ENCODE measurements around the gene YWHAE. TPM values are rescaled to one million over a fixed set of nuclear protein-coding genes. Genes with fewer than 3 reads are reported as not detected.
"Not testable (repeated sequence)": the region's sequence is repeated elsewhere in the genome, so short reads cannot be mapped to it uniquely, and the experiment has no call there.

Gene YWHAE
- total RNA-seq, 1 donor from 2014 or later: 384 TPM

DNA sequence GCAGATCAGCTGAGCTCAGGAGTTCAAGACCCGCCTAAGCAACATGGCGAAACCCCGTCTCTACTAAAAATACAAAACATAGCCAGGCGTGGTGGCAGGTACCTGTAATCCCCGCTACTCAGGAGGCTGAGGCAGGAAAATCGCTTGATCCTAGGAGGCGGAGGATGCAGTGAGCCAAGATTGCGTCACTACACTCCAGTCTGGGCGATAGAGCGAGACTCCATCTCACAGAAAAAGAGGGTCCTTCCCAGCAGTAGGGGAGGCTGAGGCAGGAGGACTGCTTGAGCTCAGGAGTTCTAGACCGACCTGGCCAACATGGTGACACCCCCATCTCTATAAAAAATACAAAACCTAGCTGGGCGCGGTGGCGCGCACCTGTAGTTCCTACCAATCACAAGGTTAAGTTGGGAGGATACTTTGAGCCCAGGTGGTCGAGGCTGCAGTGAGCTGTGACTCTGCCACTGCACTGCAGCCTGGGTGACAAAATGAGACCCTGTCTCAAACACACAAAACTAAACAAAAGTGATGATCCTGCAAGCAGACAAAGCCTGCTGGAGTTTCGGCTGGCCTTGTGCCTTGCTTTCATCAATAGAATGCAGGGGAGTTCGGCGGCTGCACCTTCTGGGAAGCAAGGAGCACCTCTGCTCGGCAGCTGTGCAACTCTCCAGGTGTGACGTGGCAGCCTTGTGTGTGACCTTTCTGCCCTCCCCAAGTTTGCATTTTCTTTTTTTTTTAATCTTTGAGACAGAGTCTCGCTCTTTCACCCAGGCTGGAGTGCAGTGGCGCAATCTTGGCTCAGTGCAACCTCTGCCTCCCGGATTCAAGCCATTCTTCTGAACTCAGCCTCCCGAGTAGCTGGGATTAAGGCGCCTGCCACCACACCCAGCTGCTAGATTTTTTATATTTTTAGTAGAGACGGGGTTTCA, 12.4 kb upstream of the YWHAE start:
- peak; percentile 61 for DNase-seq (ENCODE audit: low spot score)

DNA sequence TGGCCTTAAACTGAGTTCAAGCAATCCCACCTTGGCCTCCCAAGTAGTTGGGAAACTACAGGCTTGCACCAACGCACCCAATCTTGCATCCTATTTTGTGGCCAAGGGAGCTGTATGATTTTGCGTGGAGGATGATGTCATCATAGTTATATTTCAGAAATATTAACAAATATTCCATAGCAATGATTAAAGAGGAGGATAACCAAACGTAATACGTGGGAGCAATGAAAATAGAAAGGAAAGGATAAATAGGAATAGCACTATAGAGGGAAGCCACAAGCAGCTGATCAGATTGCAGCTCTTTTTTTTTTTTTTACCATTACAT, 2.2 kb upstream of the YWHAE start:
- DNase-seq (ENCODE audit: low spot score): no peak

DNA sequence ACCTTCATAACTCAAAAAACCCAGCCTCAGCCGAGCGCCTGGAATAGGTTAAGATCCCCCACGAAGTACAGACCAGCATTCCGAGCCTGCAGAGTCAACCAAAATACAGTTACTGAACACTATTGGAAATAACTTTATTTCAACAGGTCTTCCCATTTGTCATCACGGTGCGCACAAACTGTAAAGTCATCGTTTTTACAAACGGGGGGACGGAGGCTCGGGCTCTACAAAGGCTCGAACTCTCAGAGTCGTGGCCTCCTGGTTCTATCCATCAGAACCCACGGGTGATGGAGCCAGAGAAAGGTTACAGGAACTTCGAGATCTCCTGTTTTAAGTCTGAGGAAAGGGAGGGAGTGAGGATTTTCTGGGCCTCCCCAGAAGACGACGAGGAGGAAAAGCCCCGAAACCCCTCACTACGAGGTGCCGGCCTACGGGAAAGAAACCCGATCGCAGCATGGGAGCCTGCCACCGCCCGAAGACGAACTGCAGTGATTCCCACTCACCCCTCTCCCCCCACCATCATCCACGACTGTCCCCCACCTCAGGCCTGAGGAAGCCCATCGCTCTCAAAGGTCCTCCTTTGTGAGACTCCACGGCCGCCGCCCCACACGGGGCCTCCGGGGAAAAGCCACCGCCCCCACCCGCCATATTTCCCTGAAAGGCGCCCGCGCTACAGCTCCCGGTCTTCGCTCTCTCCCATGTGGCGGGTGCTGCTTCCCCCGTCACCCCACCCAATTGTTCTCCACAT, 917 bp downstream of the YWHAE start:
- no peak for DNase-seq (ENCODE audit: low spot score)

DNA sequence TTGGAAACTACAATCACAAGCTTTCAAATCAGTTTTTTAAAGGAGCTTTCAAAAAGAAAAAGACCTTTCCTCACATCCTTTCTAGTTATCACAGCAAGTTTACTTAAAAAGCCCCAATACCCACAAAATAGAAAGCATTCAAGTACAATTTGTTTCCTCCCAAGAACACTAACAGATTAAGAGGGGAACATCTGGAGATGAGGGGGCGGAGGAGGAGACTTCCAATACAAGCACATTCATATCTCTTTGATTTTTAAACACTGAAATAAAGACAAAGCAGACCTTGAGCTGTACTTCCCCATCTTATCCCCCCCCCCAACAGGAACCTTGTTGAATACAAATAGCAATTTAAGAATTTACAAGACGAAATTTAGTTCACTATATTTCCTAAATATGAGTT, 2.0 kb downstream of the YWHAE start:
- DNase-seq (ENCODE audit: low spot score): no peak

DNA sequence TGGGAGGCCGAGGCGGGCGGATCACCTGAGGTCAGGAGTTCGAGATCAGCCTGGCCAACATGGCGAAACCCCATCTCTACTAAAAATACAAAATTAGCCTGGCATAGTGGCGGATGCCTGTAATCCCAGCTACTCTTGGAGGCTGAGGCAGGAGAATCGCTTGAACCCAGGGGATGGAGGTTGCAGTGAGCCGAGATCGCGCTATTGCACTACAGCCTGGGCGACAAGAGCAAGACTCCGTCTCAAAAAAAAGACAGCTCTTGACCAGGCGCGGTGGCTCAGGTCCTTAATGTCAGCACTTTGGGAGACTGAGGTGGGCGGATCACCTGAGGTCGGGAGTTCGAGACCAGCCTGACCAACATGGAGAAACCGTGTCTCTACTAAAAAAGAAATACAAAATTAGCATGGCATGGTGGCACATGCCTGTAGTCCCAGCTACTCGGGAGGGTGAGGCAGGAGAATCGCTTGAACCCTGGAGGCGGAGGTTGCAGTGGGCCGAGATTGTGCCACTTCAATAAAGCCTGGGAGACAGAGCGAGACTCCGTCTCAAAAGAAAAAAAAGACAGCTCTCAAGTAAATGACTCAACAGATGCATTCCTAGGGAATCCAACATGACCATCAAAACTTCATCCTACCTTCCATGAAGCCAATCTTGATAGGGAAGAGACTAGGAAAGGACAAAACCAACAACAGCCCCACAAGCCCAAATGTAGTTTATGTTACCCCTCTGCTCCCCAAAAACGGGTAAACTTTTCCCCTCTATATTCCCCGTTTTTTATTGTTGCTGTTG, 4.0 kb downstream of the YWHAE start:
- DNase-seq (ENCODE audit: low spot score): not testable (repeated sequence)

DNA sequence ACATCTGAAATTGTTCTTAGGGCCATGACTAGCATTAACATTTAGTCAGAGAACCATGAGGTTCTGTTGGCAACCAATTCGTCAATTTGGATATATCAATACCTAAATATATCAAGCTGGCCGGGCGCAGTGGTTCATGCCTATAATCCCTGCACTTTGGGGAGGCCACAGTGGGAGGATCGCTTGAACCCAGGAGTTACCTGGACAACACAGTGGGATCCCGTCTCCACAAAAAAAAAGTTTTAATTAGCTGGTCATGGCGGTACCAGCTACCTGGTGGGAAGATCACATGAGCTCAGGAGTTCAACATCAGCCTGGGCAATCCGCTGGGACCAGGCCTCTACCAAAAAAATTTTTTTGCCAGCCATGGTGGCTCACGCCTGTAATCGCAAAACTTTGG, 8.4 kb downstream of the YWHAE start:
- no peak for DNase-seq (ENCODE audit: low spot score)

DNA sequence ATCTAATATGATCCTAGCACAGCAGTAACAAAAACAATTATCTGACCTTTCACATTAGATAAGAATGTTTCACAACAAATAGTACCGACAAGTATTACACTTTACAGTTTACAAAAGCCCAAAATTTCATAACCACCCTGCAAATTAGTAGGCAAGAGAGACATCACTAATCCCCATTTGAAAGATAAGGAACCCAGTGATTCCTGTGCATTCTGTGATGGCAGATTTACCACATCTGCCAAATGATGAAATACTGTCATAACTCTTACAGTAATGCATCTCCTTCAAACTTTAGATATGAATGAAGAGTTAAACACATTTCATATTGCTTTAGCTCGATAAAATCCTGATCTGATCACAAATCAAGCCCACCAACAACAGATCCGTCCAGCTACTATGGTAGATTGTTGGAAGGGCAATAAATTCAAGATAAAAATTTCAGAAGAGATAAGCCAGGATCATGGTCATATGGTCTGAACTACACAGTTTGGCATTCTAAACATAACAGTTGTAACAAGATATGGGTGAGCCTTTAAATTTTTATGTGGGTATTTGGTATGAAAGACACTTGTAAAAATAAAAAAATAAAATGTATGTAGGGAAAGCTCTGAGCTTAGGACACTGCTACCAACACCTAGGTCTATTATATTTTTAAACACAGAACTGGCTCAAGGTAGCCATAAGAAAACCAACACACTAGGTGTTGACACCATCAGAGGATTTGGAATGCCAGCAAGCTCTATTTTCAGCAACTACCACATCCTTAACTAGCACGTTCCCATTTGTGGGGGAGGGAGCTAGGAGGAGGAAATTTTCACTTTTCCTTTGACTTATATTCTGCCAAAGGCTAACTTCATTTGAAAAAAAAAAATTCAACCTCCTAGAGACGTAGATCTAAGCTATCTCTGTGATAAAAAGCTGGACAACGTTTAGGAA, 9.3 kb downstream of the YWHAE start:
- no peak for DNase-seq (ENCODE audit: low spot score)

DNA sequence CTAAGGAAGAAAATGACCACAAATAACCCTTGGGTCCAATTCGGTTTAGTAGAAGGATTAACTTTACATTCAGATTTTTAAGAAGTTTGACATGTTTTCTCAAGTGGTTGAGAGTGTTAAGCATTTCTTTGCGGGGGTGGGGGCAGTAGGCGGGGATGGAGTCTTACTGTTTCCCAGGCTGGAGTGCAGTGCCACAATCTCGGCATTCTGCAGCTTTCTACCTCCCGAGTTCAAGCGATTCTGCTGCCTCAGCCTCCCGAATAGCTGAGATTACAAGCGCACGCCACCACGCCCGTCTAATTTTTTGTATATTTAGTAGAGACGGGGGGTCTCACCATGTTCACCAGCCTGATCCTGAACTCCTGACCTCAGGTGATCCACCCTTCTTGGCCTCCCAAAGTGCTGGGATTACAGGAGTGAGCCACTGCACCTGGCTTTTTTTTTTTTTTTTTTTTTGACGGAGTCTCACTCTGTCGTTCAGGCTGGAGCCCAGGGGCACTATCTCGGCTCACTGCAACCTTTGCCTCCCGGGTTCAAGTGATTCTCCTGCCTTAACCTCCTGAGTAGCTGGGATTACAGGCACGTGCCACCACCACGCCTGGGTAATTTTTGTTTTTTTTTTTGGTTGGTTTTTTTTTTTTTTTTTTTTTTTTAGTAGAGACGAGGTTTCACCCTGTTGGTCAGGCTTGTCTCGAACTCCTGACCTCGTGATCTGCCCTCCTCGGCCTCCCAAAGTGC, 12.4 kb downstream of the YWHAE start:
- not testable (repeated sequence) for DNase-seq (ENCODE audit: low spot score)

DNA sequence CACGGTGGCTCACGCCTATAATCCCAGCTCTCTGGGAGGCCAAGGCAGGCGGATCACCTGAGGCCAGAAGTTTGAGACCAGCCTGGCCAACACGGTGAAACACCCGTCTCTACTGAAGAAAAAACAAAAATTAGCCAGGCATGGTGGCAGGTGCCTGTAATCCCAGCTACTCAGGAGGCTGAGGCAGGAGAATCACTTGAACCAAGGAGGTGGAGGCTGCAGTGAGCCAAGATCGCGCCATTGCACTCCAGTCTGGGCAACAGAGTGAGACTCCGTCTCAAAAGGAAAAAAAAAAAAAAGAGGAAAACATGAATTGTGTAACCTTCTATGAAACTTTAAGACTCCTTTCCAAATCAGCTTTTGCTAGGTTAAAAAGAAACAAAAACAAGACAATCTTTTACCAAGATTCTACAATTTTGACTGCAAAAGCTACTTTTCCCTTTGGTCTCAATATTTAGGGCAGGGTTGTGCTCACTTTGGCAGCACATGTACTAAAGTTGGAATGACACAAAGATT, 13.3 kb downstream of the YWHAE start:
- not testable (repeated sequence) for DNase-seq (ENCODE audit: low spot score)

DNA sequence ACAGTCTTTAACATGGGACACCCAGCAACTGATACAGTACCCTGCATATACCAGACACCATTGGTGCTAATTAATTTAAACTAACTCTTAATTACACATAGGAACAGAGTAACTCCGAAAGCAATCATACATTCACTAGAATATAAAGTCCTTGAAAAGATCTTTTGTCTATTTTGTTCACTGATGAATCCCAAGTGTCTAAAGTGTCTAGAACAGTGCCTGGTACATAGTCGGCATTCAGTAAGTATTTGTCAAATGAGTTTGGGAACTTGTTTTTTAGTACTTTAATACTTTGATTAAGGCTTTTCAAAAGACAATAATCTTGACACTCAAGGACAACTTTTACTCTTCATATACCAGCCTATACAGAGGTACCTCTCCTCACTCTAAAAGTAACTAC, 13.8 kb downstream of the YWHAE start:
- no peak for DNase-seq (ENCODE audit: low spot score)

DNA sequence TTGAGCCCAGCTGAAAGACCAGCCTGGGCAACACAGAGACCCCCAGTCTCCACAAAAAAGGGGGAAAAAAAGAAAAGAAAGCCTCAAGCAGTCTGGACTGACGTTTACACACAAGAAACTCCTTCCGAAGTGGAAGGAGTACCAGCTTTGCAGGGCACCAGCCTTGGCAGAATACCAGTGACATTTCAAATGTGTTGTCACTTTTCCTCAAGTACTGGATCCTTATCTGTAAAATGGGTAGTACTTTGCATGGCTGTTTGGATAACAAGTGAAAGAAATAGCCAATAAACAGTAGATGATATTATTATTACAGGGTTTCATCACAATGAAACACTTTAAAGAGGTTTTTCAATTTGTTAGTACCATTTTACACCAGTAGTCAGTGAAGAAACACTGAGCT, 14.2 kb downstream of the YWHAE start:
- no peak for DNase-seq (ENCODE audit: low spot score)

DNA sequence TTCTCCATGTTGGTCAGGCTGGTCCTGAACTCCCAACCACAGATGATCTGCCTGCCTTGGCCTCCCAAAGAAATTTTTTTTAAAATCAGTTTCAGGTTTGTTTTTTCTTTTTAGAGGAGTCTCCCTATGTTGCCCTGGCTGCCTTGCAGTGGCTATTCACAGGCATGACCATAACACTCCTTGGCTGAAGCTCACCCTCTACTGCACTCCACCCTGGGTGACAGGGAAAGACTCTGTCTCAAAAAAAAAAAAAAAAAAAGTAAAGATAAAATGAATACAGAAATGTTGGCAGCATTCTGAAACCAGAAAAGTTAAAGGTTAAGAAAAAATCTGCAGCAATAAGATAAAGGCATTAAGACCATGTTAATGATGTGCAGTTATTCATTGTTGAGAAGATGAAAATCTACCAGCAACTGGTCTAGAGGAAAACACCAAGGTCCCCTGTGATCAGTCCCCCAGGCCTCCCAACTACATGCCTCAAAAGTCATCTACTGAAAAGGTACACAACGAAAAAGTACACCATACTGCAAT, 15.1 kb downstream of the YWHAE start:
- DNase-seq (ENCODE audit: low spot score): no peak

DNA sequence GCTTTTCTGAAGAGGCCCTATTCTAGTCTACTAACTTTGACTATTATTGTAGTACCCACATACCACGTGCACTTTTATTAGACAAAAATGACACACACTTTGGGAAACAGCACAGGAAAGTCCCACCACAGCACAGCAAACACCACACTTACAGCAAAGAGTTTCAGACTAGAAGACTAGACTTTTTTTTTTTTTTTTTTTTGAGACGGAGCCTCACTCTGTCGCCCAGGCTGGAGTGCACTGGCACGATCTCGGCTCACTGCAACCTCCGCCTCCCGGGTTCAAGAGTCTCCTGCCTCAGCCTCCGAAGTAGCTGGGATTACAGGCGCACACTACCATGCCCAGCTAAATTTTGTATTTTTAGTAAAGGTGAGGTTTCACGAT, 20.1 kb downstream of the YWHAE start:
- DNase-seq (ENCODE audit: low spot score): no peak

DNA sequence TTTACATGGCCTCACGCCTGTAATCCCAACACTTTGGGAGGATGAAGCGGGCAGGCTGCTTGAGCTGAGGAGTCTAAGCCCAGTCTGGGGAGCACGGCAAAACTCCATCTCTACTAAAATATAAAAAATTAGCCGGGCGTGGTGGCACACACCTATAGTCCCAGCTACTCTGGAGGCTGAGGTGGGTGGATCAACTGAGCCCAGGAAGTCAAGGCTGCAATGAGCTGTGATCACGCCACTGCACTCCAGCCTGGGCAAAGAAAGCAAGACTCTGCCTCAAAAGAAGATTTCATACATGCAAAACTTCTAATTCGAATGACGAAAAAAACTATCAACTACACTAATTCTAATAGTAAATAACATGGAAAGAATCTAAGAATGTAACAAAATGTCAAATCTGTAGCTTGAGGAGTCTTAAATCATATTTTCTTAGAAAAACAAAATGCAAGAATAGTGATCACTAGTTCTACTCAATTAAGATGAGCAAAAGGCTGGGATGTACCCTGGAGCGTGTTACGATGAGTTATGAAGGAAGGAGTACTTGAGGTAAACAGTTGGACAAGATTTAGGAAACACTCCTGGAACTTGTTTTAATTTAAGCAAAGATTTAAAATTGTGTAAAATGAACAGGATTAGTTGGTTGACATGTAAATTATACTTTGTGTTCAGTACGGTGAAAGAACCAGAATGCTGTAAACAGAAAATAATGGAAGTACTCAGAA, 20.7 kb downstream of the YWHAE start:
- no peak for DNase-seq (ENCODE audit: low spot score)

DNA sequence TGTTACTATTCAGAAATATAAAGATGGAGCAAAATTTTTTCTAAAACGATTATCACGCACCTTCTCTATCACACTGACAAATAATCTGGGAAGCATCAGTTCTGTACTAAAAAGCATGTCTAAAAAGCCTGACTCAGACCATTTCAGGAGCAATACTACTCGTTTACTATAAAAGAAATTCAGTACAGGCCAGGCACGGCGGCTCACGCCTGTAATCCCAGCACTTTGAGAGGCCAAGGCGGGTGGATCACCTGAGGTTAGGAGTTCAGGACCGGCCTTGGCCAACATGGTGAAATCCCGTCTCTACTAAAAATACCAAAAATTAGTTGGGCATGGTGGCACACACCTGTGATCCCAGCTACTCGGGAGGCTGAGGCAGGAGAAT, 21.6 kb downstream of the YWHAE start:
- not testable (repeated sequence) for DNase-seq (ENCODE audit: low spot score)

DNA sequence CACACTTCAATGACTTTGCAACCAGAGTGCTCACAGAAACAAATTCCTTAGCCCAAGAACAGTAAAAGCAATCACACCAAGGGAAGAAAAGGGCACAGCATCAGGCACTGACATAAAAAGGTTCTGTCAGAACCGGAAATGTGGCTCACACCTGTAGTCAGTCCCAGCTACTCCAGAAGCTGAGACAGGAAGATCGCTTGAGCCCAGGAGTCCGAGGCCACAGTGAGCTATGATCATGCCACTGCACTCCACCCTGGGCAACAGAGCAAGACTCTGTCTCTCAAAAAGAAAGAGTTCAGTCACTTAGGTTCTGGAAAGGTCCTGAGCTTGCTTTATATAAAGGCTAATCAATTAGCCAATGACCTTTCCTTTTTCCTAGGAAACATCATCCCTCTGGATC, 22.7 kb downstream of the YWHAE start:
- DNase-seq (ENCODE audit: low spot score): no peak

DNA sequence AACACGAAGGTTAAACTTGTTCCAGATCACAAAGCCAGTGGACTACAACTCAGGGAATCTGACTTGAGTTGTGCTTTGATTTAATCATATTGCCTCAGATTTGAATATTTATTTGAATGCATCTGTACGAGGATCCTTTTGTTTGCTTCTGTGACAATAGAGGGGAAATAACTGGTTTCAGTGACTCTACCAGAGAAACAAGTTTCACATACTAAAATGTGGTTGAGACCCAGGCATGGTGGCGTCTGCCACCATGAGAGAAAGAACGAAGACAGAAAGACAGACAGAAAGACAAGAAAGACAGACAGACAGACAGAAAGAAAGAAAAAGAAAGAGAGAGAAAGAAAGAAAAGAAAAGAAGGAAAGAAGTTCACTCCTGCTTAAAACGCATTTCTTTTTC, 24.0 kb downstream of the YWHAE start:
- DNase-seq (ENCODE audit: low spot score): no peak

DNA sequence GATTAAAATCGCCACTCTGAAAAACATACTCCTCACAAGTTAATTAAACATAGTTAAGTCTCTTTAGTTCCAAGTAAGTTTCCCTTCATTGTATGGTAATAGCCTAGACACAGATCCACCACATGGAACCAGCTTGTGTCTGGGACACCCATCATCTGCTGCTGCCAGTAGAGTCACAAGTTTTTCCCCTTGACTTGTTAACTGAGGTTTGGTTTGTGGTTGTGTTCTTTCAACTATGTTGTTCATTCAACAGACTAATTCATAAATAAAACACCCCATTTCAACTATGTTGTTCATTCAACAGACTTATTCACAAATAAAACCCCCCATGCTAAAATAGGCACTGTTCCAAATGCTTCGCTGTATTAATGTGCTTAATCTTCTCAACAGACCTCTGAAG, 24.4 kb downstream of the YWHAE start:
- DNase-seq (ENCODE audit: low spot score): no peak

DNA sequence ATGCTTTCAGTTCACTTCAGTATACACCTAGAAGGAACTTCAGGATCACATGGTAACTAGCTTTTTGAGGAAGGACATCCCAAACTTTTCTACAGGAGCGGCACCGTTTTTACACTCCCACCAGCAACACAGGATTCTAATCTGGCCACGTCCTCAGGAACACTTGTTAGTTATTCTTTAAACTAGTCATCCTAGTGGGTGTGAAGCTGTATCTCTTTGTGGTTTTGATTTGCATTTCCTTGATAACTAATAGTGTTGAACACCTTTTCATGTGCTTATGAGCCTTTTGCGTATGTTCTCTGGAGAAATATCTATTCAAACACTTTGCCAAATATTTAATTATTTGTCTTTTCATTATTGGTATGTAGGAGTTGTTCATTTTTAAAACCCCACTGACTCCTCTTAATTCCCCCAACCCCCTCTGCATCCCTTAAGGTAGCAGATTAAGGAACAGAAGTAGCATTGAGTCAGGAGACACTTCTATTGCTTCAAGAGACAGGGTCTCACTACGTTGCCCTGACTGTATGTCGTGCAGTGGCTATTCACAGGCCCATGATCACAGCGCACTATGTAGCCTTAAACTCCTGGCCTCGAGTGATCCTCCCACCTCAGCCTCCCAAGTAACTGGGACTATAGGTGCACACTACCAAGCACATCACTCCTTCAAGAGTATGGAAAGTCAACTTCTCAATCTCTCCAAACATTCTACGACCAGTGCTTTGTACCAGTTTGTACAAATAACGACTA, 25.4 kb downstream of the YWHAE start:
- no peak for DNase-seq (ENCODE audit: low spot score)
